Fibroblast of villous mesenchyme (primary cell): ENCODE results near the gene CLSTN3. TPM values are rescaled to one million over a fixed set of nuclear protein-coding genes. Genes with fewer than 3 reads are reported as not detected.
"Not testable (repeated sequence)": the region's sequence is repeated elsewhere in the genome, so short reads cannot be mapped to it uniquely, and the experiment has no call there.

Experiments
- DNase-seq: peaks from one replicate; pipeline ENCODE4 v3.0.0-alpha.2; 2010; ENCODE audit warnings: low read depth
- H3K4me3 ChIP-seq: 2 replicates; pipeline ENCODE4 v1.5.1; 2011; ENCODE audit warnings: low read depth, mild to moderate bottlenecking, low read length
- total RNA-seq: library from RNA; depleted of rRNA; stranded (reverse); fragments of >200 nt; gene quantifications from 2 replicates; pipeline ENCODE4 v1.2.3, GENCODE V29; 2012
- TF ChIP-seq, protein P1 (sequence below): IDR thresholded peaks from 2 replicates; pipeline ENCODE4 v1.5.1; 2012; ENCODE audit warnings: low read depth, mild to moderate bottlenecking, low read length; ENCODE audit not compliant: insufficient read depth

The CLSTN3 gene
- total RNA-seq, 1 donor, result 19.0 TPM

GRCh38 chr12:7178481-7178880, 48.3 kb downstream of the CLSTN3 start:
- no peak for DNase-seq
- no peak overlapping the region for H3K4me3 ChIP-seq
- TF ChIP-seq, protein P1, sequence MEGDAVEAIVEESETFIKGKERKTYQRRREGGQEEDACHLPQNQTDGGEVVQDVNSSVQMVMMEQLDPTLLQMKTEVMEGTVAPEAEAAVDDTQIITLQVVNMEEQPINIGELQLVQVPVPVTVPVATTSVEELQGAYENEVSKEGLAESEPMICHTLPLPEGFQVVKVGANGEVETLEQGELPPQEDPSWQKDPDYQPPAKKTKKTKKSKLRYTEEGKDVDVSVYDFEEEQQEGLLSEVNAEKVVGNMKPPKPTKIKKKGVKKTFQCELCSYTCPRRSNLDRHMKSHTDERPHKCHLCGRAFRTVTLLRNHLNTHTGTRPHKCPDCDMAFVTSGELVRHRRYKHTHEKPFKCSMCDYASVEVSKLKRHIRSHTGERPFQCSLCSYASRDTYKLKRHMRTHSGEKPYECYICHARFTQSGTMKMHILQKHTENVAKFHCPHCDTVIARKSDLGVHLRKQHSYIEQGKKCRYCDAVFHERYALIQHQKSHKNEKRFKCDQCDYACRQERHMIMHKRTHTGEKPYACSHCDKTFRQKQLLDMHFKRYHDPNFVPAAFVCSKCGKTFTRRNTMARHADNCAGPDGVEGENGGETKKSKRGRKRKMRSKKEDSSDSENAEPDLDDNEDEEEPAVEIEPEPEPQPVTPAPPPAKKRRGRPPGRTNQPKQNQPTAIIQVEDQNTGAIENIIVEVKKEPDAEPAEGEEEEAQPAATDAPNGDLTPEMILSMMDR, result no peak

DNA sequence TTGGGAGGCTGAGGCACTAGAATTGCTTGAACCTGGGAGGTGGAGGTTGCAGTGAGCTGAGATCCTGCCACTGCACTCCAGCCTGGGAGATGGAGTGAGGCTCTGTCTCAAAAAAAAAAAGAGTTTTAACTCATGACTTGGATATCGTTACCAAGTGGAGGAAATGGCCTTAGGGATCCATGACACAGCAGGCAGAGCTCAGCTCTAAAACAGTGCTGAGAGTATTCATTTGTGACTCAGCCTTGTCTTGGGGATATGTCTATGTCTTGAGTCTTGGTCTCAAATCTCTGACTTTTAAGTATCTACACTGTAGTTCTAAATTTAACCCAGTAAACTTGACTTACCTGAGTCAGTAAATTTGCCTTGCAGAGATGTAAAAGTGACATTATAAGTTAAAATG, 50.5 kb downstream of the CLSTN3 start:
- TF ChIP-seq, protein P1, result no peak
- no peak overlapping the region for H3K4me3 ChIP-seq
- no peak for DNase-seq

GRCh38 chr12:7186058-7186457, 55.9 kb downstream of the CLSTN3 start:
- not testable (repeated sequence) for DNase-seq, H3K4me3 ChIP-seq

- H3K4me3 ChIP-seq, result peak overlapping the region; percentile 71
- DNase-seq, result peak; percentile 67
- TF ChIP-seq, protein P1, result peak; percentile 69
Observed at GRCh38 chr12:7188562-7189397, 58.6 kb downstream of the CLSTN3 start.

- peak; percentile 93 for DNase-seq
- peak within 1 kb of the TSS; percentile 71 for H3K4me3 ChIP-seq
- TF ChIP-seq, protein P1, result no peak
Observed at GRCh38 chr12:7189398-7190267, 59.5 kb downstream of the CLSTN3 start, which contains the start of gene PEX5. Gene PEX5 (plus strand): TSS chr12:7189686. CDS start chr12:7190378, 692 bp downstream.

DNA sequence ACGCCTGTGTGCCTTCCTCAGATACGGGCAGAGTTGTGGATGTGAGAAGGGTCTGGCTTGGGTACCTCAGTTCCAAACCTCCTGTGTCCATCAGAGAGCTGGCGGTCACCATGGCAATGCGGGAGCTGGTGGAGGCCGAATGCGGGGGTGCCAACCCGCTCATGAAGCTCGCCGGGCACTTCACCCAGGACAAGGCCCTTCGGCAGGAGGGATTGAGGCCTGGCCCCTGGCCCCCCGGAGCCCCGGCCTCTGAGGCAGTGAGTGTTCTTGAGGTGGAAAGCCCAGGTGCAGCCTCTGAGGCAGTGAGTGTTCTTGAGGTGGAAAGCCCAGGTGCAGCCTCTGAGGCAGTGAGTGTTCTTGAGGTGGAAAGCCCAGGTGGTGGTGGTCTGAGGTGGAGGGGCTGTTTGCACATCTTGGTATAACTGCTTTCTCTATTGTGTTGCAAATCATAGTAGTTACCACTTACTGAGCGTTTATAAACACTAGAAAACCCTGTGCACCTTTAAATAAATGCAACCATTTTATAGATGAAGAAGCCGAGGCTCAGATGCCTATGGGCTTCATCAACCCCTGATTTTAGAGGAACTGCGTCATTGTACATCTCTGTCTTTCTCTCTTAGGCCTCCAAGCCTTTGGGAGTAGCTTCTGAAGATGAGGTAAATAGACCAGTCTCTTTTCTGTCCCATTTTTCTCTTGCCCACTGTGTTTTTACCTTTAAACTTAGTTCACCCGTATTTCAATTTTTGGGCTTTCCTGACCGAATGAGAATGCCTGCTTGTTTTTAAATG, 60.3 kb downstream of the CLSTN3 start:
- no peak for DNase-seq
- TF ChIP-seq, protein P1, result no peak
- peak overlapping the region; percentile 71 for H3K4me3 ChIP-seq
